AG09309 (cell line): ENCODE results near the gene LHFPL6.

Experiments
- DNase-seq: peaks from one replicate; pipeline ENCODE4 v3.0.0-alpha.2; 2010; ENCODE audit warnings: low read depth
- H3K4me3 ChIP-seq: 2 replicates; pipeline ENCODE4 v1.5.1; 2011; ENCODE audit warnings: mild to moderate bottlenecking, low read depth, low read length, moderate library complexity; ENCODE audit not compliant: control insufficient read depth
- CTCF ChIP-seq: IDR thresholded peaks from 2 replicates; pipeline ENCODE4 v1.5.1; 2011; ENCODE audit warnings: mild to moderate bottlenecking, low read depth, low read length, inconsistent platforms; ENCODE audit not compliant: insufficient read depth, control insufficient read depth; ENCODE audit errors: missing control alignments

Gene LHFPL6

GRCh38 chr13:39484506-39485313 lies 118.3 kb downstream of the LHFPL6 start:
- TF ChIP-seq CTCF: no peak
- peak; percentile 66 for DNase-seq

GRCh38 chr13:39483326-39483725 lies 119.7 kb downstream of the LHFPL6 start:
- DNase-seq: peak; percentile 33
- no peak overlapping the region for H3K4me3 ChIP-seq

More at GRCh38 chr13:39484506-39485313, 118.3 kb downstream of the LHFPL6 start:
- H3K4me3 ChIP-seq: no peak overlapping the region

GRCh38 chr13:39481491-39481890 lies 121.5 kb downstream of the LHFPL6 start:
- DNase-seq: no peak
- no peak overlapping the region for H3K4me3 ChIP-seq
- no peak for TF ChIP-seq CTCF

More at GRCh38 chr13:39483326-39483725, 119.7 kb downstream of the LHFPL6 start:
- no peak for TF ChIP-seq CTCF

GRCh38 chr13:39474600-39474999 lies 128.4 kb downstream of the LHFPL6 start:
- TF ChIP-seq CTCF: no peak
- no peak overlapping the region for H3K4me3 ChIP-seq
- DNase-seq: no peak

GRCh38 chr13:39469676-39470075 lies 133.3 kb downstream of the LHFPL6 start:
- DNase-seq: no peak
- H3K4me3 ChIP-seq: no peak overlapping the region
- no peak for TF ChIP-seq CTCF

GRCh38 chr13:39468306-39468705 lies 134.7 kb downstream of the LHFPL6 start:
- no peak overlapping the region for H3K4me3 ChIP-seq
- no peak for DNase-seq
- TF ChIP-seq CTCF: no peak

GRCh38 chr13:39463611-39464010 lies 139.4 kb downstream of the LHFPL6 start:
- no peak overlapping the region for H3K4me3 ChIP-seq
- TF ChIP-seq CTCF: no peak
- DNase-seq: peak; percentile 38
